ENCODE data around the gene CEMIP. TPM values are rescaled to one million over a fixed set of nuclear protein-coding genes. Genes with fewer than 3 reads are reported as not detected.

CEMIP gene
- total RNA-seq, 6 experiments from 2014 or later = 5.8 to 53.2 (median 48.3) TPM

GRCh38 chr15:80766275-80766674, 12.9 kb upstream of the CEMIP start:
- no peak overlapping the region for H3K4me3 Mint-ChIP-seq
- TF ChIP-seq CTCF (IDR thresholded peaks at IDR 0.05) = no peak
- DNase-seq = no peak
- no peak overlapping the region for H3K27ac Mint-ChIP-seq
- H3K4me1 Mint-ChIP-seq (ENCODE audit: low read depth) = no peaks in the 10 kb centered on the region
- no peaks in the 10 kb centered on the region; the same call in 1 of the 2 replicates for H3K27me3 Mint-ChIP-seq (ENCODE audit: insufficient read depth)
- H3K36me3 Mint-ChIP-seq (ENCODE audit: low read depth) = no peaks in the 10 kb centered on the region
- no peaks in the 10 kb centered on the region for H3K9me3 Mint-ChIP-seq

- H3K4me3 Mint-ChIP-seq = no peak overlapping the region
- no peak overlapping the region for H3K27ac Mint-ChIP-seq
- no peaks in the 10 kb centered on the region; the same call in 1 of the 2 replicates for H3K27me3 Mint-ChIP-seq (ENCODE audit: insufficient read depth)
- H3K36me3 Mint-ChIP-seq (ENCODE audit: low read depth) = no peaks in the 10 kb centered on the region
- H3K9me3 Mint-ChIP-seq = no peaks in the 10 kb centered on the region
- TF ChIP-seq CTCF (IDR thresholded peaks at IDR 0.05) = no peak
- no peaks in the 10 kb centered on the region; the same call in 1 of the 2 replicates for H3K4me1 Mint-ChIP-seq (ENCODE audit: low read depth)
- no peak for DNase-seq
Observed at GRCh38 chr15:80768158-80768557, 11.0 kb upstream of the CEMIP start.

DNA sequence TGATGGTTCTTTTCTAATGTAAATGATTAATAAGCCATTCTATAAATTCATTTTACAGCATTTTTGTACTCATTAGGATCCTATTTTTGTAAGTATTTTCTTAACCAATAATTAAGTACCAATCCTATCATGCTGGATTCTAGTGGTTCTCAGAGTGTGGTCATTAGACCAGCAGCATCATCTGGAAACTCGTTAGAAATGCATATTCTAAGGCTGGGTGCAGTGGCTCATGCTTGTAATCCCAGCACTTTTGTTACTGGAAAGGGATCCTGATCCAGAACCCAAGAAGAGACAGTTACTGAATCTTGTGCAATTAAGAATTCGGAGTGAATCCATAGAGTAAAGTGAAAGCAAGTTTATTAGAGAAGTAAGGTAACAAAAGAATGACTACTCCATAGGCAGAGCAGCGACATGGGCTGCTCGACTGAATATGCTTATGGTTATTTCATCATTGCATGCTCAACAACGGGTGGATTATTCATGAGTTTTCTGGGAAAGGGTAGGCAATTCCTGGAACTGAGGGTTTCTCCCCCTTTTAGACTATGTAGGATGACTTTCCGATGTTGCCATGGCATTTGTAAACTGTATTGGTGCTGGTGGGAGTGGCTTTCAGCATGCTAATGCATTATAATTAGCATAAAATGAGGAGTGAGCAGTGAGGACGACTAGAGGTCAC, 9.9 kb upstream of the CEMIP start:
- Mint-ChIP-seq H3K4me3 (no peak overlapping the region), H3K9me3 (no peaks in the 10 kb centered on the region), H3K4me1 (ENCODE audit: low read depth) (no peaks in the 10 kb centered on the region; the same call in 1 of the 2 replicates), H3K27ac (no peak overlapping the region), H3K27me3 (ENCODE audit: insufficient read depth) (no peaks in the 10 kb centered on the region), H3K36me3 (ENCODE audit: low read depth) (no peaks in the 10 kb centered on the region)
- TF ChIP-seq CTCF (IDR thresholded peaks at IDR 0.05) = no peak
- DNase-seq = no peak

GRCh38 chr15:80769829-80770705, 9.1 kb upstream of the CEMIP start:
- H3K27me3 Mint-ChIP-seq (ENCODE audit: insufficient read depth) = no peaks in the 10 kb centered on the region
- TF ChIP-seq CTCF (IDR thresholded peaks at IDR 0.05) = no peak
- H3K9me3 Mint-ChIP-seq = no peaks in the 10 kb centered on the region
- DNase-seq = no peak
- H3K4me3 Mint-ChIP-seq = no peak overlapping the region
- H3K4me1 Mint-ChIP-seq (ENCODE audit: low read depth) = no peaks in the 10 kb centered on the region; the same call in 1 of the 2 replicates
- H3K27ac Mint-ChIP-seq = no peak overlapping the region
- H3K36me3 Mint-ChIP-seq (ENCODE audit: low read depth) = no peaks in the 10 kb centered on the region

- DNase-seq = no peak
- Mint-ChIP-seq H3K9me3 (no peaks in the 10 kb centered on the region), H3K4me3 (no peak overlapping the region), H3K27ac (no peak overlapping the region), H3K27me3 (ENCODE audit: insufficient read depth) (peaks cover 2% of the 10 kb centered on the region; the same call in 1 of the 2 replicates), H3K4me1 (ENCODE audit: low read depth) (peaks cover 22% of the 10 kb centered on the region), H3K36me3 (ENCODE audit: low read depth) (no peaks in the 10 kb centered on the region)
- TF ChIP-seq CTCF (IDR thresholded peaks at IDR 0.05) = no peak
Observed at GRCh38 chr15:80773122-80773551, 6.0 kb upstream of the CEMIP start.

All from HFFc6 (cell line).